ENCODE data around the gene SLC9A4.

Gene SLC9A4

GRCh38 chr2:102455061-102455670 lies 17.9 kb upstream of the SLC9A4 start:
- no peak for DNase-seq

DNA sequence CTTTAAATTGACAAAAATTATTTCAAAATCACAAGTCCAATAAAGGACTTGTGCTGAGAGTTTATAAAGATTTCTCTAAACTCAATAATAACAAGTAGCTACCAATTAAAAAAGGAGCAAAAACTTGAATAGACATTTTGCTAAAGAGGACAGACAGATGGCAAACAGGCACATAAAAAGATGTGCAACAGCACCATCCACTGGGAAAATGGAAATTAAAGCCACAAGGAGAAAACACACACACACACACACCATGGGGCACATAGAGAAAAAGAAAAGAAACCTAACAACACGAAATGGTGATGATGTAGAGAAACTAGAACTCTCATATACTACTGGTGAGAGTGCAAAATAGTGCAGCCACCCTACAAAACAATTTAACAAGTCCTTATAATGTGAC lies 12.6 kb upstream of the SLC9A4 start:
- DNase-seq = no peak

DNA sequence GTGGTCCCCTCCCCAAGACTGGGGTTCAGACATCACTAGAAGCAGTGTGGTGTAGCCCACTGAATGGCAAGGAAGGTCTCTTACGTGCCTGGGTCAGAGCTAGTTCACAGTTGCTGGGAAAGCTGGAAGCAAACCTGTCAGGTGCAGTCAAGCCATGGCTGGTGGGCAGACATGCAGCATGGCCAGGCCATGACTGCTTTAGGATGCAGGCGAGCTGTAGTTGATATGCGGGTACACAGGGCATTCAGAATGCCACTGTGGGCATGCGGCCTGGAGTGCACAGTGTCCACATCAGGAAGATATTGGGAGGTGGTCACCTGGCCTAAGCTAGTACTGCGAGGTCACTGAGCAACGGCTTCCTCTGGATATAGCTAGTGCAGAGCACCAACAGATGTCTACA lies 11.8 kb upstream of the SLC9A4 start:
- DNase-seq = no peak

- DNase-seq = no peak
Observed at GRCh38 chr2:102463160-102463559, 9.9 kb upstream of the SLC9A4 start.

DNA sequence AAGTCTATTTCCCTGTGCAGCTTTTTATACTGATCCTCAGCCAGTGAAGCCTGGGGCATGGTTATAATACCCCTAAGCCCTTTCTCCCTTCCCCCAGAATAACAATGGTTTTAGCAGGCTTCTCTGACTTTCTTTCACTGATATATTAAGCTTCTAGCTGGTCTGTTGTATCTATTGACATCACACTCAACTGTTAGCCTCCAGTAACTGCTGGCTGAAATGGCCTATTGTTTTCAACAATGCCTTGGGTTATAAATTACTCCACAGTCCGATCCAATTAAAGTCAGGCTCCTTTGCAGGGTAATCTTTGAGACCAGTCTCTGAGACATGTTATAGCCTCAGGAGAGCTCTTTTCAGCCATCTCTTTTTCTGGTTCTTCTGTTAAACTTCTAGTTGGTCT lies 2.9 kb upstream of the SLC9A4 start:
- DNase-seq = no peak

DNA sequence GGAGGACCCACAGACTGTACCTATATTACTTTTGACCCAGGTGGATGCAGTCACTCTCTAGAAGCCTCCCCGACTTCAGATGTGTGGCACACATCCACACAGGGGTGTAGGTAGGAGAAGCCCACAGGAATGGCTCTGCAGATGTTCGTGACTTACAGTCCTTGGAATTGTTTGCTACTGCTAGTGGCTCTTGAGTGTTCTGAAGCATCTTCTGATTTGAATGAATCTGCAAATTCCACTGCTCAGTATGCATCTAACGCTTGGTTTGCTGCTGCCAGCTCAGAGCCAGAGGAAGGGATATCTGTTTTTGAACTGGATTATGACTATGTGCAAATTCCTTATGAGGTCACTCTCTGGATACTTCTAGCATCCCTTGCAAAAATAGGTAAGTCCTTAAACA lies 605 bp downstream of the SLC9A4 start:
- no peak for DNase-seq

DNA sequence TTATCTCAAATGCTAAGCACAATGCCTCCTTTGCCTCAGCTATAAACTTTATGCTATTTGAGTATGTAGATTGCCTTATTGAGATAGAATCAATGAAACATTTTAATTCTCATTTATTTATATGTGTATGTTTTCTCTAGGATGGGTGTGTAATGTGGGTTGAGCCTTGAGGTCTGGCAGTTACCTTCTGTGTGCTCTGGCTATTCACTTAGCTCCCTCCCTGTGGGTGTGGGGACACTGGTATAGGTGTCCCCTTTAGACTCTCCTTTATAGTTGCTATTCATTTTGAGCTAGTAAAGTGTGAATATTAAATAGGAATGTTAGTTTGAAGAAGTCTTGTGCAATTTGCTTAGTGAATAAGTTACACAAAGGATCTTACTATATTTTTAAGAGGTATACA lies 1.8 kb downstream of the SLC9A4 start:
- no peak for DNase-seq

DNA sequence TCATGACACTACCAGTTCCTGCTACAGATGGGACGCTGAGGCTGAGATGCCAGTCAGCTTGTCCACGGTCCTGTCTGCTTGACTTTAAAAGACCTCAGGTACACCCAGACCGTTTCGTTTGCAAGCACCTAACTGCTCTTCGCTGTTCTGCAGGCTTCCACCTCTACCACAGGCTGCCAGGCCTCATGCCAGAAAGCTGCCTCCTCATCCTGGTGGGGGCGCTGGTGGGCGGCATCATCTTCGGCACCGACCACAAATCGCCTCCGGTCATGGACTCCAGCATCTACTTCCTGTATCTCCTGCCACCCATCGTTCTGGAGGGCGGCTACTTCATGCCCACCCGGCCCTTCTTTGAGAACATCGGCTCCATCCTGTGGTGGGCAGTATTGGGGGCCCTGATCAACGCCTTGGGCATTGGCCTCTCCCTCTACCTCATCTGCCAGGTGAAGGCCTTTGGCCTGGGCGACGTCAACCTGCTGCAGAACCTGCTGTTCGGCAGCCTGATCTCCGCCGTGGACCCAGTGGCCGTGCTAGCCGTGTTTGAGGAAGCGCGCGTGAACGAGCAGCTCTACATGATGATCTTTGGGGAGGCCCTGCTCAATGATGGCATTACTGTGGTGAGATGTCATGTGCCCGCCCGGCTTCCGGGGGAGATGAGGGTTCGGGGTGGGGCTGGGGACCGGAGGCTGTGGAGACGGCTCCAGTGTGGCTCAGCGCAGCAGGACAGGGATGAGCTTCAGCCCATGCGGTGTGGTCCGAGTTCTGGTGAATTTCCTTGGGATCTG lies 5.9 kb downstream of the SLC9A4 start:
- DNase-seq = no peak

DNA sequence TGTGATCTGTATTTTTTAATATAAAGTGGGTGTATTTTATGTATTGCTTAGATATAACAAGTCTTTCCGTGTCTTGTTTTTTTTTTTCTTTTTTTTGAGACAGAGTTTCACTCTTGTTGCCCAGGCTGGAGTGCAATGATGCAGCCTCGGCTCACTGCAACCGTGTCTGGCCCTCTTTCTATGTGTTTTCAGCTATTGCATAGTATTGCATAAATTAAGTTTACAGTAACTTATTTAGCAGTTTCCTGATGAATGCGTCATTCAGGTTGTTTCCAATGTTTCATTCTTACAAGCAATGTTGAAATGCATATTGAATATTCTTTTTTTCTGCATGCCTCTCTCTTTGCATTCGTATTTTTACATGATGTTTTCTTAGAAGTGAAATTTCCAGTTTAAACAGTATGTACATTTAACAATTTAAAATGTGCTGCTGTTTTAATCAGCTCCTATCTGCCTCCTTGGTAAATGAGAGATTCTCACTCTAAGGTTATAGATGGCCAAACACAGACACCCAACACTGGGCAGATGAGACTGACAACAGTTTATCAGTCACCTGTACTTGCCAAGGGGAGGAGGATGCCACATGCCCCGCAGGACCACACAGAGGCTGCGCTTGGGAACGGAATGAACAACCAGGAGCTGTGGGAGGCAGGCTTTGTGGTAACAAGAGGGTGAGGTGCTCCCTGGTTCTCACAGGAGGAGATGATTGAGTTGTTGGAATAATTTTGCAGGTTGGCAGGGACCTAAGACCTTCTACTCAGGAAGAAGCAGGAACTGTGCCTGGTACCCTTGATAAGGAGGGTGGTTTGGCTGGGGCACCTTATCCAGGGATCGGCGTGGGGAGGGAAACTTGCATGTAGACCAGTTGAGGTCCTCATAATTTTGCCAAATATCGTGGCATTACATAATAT lies 7.5 kb downstream of the SLC9A4 start:
- DNase-seq = no peak

GRCh38 chr2:102481931-102482330 lies 8.9 kb downstream of the SLC9A4 start:
- no peak for DNase-seq

GRCh38 chr2:102483086-102483485 lies 10.1 kb downstream of the SLC9A4 start:
- no peak for DNase-seq

GRCh38 chr2:102484310-102485061 lies 11.5 kb downstream of the SLC9A4 start:
- DNase-seq = no peak

GRCh38 chr2:102485147-102485785 lies 12.2 kb downstream of the SLC9A4 start:
- no peak for DNase-seq

- no peak for DNase-seq
Observed at GRCh38 chr2:102486941-102487702, 14.1 kb downstream of the SLC9A4 start.

- DNase-seq = peak; percentile 96
Observed at GRCh38 chr2:102487761-102488462, 14.9 kb downstream of the SLC9A4 start.

DNA sequence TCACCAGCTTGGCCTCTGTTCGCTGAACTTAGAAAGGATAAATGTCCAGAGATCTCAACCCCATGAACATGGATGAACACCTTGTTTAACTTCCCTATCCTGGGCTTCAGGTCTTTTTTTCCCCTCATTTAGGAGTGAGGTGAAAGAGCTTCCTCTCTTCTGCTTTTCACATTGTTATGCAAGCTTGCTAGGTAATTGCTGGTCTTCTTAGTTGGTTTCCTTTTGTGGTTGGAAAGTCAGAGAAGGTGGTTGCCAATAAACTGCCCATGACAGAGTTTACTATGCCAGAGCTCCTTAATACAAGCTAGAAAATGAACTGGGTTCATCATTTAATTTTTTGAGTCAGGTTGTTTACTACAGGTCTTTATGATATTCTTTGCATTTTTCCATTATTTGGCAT lies 16.6 kb downstream of the SLC9A4 start:
- DNase-seq = no peak

- no peak for DNase-seq
Observed at GRCh38 chr2:102492006-102492405, 19.0 kb downstream of the SLC9A4 start.

- no peak for DNase-seq
Observed at GRCh38 chr2:102494570-102494969, 21.5 kb downstream of the SLC9A4 start.

- DNase-seq = no peak
Observed at GRCh38 chr2:102498414-102498813, 25.4 kb downstream of the SLC9A4 start.

DNA sequence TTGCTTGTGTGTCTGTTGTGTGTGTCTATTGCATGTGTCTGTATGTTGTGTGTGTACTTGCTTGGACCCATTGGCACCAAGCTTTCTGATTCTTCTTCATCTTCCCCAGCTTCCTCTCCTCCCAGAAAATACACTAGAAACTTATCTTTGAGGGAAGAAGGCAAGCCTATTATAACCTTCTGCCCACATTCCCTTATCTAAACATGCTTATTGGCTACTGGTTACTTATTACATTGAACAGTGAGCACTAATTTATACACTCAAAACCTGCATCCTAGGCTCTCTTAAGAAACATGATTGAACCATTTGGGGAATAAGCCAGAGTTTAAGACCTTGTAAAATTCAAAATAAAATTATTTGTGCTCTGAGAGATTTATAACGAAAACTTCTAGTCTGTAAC lies 26.5 kb downstream of the SLC9A4 start:
- no peak for DNase-seq

DNA sequence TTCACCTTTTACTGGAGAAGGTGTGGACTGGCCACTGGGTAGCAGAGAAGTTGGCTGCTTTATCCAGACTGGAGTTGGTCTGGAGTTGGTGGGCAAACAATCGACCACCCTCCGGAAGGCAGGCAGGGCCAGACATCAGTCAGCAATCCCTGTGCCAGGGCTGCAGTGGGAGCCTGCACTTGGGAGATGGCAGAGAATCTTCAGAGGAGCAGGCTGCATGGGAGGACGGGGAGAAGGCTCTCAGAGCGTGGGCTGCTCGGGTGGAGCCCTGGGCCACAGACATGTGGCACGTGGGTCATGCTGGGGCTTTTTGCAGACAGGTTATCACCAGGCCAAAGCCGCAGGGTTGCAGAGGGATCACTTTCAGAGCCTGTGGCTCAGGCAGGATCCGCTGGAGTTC lies 29.6 kb downstream of the SLC9A4 start:
- no peak for DNase-seq

All from kidney glomerular epithelial cell (primary cell).